Activated naive CD4-positive, alpha-beta T cell treated with anti-CD3 and anti-CD28 coated beads, Interleukin-2, amount 50 U/mL, for 24 hours (primary cell): ENCODE results near the gene GRM7.

Source experiments
- H3K27ac Mint-ChIP-seq: one replicate; pipeline ENCODE4 v1.8.0; 2021; ENCODE audit warnings: mild to moderate bottlenecking, mixed read lengths
- H3K27me3 Mint-ChIP-seq: one replicate; pipeline ENCODE4 v1.8.0; 2021; ENCODE audit warnings: mixed read lengths
- H3K36me3 Mint-ChIP-seq: one replicate; pipeline ENCODE4 v1.8.0; 2021; ENCODE audit warnings: mixed read lengths
- H3K4me1 Mint-ChIP-seq: one replicate; pipeline ENCODE4 v1.8.0; 2021; ENCODE audit warnings: mixed read lengths
- H3K4me3 Mint-ChIP-seq: one replicate; pipeline ENCODE4 v1.8.0; 2021; ENCODE audit warnings: mild to moderate bottlenecking, mixed read lengths
- H3K9me3 Mint-ChIP-seq: one replicate; pipeline ENCODE4 v1.8.0; 2021; ENCODE audit warnings: mixed read lengths

Gene GRM7

DNA sequence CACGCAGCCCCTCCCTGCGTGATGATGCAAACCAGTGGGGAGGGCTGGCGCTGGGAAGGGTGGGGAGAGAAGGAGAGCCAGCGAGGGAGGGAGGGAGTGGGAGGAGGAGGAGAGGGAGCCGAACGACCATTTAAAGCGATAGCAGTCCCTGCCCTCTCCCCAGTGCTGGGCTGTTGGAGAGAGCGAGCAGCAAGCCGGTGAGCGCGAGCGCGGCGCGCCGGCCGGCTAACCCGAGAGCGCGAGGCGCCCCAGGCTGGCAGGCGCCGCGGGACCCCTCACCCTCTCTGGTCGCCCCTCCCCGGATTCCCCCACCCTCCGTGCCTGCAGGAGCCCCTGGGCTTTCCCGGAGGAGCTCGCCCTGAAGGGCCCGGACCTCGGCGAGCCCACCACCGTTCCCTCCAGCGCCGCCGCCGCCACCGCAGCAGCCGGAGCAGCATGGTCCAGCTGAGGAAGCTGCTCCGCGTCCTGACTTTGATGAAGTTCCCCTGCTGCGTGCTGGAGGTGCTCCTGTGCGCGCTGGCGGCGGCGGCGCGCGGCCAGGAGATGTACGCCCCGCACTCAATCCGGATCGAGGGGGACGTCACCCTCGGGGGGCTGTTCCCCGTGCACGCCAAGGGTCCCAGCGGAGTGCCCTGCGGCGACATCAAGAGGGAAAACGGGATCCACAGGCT, at the start of gene GRM7:
GRM7 (plus strand) TSS at position 162 of the 671 bp plus-strand sequence.
- H3K9me3 Mint-ChIP-seq: no peaks in the 10 kb centered on the region
- peaks cover 22% of the 10 kb centered on the region for H3K27me3 Mint-ChIP-seq
- H3K4me3 Mint-ChIP-seq: no peak within 1 kb of the TSS
- H3K27ac Mint-ChIP-seq: no peak within 1 kb of the TSS
- no peaks in the 10 kb centered on the region for H3K36me3 Mint-ChIP-seq
- no peaks in the 10 kb centered on the region for H3K4me1 Mint-ChIP-seq

DNA sequence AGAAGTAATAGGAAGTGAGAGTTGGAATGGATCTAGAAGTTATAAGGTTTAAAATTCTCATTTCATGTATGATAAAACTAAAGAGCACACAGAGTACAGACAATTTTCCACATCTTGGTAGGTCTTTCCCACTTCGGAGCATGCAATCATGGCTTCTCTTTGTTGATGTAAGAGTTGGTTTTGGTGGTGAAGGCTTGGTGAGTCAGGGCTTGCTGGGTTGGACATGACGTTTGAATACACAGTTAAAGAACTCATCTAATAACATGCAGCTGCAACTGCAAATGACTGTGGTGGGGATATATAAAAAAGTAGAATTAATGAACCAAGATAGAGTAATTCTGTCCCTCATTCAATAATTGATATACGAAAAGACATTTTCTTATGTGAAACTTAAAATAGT, 39.5 kb upstream of the GRM7 start:
- Mint-ChIP-seq H3K27ac (no peak overlapping the region), H3K27me3 (no peaks in the 10 kb centered on the region), H3K36me3 (no peaks in the 10 kb centered on the region), H3K4me3 (no peak overlapping the region), H3K4me1 (no peaks in the 10 kb centered on the region), H3K9me3 (no peaks in the 10 kb centered on the region)

DNA sequence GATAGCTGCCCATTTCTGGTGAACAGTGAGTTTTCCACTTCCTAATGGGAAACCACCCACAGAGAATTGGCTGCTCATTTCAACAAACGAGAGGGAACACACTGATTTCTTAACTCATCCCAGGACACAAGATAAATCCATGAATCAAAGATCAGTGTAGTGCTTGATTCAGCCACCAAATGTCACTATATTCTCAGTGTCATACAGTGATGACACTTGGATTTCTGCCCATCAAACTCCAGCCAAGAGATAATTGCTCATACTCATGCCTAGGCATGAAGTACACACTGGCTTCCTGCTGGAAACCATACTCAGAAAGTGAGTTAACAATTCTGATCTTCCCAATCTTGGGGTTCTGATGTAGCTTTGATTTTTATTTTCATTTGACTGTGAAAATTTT, 35.4 kb upstream of the GRM7 start:
- Mint-ChIP-seq H3K27ac (no peak overlapping the region), H3K4me3 (no peak overlapping the region), H3K9me3 (peaks cover 5% of the 10 kb centered on the region), H3K36me3 (no peaks in the 10 kb centered on the region), H3K4me1 (no peaks in the 10 kb centered on the region), H3K27me3 (no peaks in the 10 kb centered on the region)

DNA sequence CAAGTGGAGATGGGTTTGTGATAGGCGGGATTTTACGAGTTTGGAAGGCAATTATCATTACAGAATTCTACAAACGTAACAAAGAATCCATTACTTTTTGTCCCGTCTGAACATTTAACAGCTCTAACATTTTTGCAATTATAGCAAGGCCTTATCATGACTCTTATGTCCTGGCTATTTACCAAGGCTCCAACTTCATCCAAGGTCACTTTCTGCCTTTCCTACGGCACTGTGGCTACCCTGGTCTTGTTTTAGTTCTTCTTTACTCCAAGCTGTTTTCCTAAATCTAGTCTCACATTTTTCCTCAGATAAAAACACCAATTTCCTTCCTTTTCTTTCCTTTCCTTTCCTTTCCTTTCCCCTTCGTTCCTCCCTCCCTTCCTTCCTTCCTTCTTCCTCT, 33.5 kb upstream of the GRM7 start:
- Mint-ChIP-seq H3K4me1 (no peaks in the 10 kb centered on the region), H3K27me3 (no peaks in the 10 kb centered on the region), H3K36me3 (no peaks in the 10 kb centered on the region), H3K9me3 (peaks cover 5% of the 10 kb centered on the region), H3K27ac (no peak overlapping the region), H3K4me3 (no peak overlapping the region)

DNA sequence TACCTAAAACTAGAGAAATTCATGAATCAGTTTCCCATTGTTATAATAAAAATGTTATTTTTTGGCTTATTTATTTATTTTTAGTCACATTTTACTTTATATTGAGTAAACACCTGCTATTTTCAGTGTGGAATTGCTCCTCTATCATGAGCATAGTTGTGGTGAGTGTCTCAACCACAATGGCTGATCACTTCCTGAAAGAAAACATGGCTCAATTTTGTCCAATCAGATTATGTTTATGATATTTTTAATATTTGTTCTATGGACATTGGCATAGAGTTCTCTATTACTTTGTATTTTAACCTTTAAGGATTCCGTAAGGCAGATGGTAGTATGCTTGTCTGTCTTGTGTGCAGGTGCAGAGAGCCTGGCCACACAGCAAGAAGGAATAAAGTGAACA, 16.2 kb upstream of the GRM7 start:
- Mint-ChIP-seq H3K27ac (no peak overlapping the region), H3K27me3 (no peaks in the 10 kb centered on the region), H3K9me3 (peaks cover 8% of the 10 kb centered on the region), H3K36me3 (no peaks in the 10 kb centered on the region), H3K4me1 (no peaks in the 10 kb centered on the region), H3K4me3 (no peak overlapping the region)

DNA sequence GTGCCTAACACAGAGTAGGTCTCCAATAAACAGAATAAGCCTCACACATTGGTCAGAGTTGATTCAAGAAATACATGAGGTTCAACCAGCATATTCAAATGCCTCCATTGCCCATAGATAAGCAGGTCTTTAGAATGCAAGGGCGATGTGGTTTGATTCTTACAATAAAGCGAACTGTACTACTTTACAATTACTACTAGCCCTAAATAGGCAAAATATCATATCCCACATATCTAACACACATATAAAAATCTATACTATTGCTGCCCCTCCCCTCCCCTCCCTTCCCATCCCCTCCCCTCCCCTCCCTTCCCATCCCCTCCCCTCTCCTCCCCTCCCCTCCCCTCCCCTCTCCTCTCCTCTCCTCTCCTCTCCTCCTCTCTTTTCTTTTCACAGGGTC, 6.7 kb upstream of the GRM7 start:
- Mint-ChIP-seq H3K27ac (no peak overlapping the region), H3K4me3 (no peak overlapping the region), H3K9me3 (no peaks in the 10 kb centered on the region), H3K36me3 (no peaks in the 10 kb centered on the region), H3K27me3 (peaks cover 3% of the 10 kb centered on the region), H3K4me1 (no peaks in the 10 kb centered on the region)

DNA sequence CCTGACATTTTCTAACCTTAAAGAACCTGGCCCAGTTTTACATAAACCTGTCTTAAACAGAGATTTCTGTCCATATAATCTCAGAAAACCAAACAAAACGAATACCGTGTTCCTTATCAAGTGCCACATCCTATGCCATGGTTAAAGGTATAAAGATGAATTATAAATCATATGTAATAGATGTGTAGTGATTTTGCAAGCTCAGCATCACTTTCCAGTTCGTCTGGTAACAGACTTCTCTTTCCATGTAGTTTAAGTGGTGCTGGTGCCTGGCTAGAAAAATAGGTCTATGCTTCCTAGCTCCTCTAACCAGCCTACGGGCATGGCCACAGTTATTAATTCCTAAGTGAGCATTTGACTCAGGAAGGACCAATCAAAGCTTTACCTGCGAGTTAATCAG, 3.4 kb upstream of the GRM7 start:
- Mint-ChIP-seq H3K9me3 (no peaks in the 10 kb centered on the region), H3K4me1 (no peaks in the 10 kb centered on the region), H3K36me3 (no peaks in the 10 kb centered on the region), H3K4me3 (no peak overlapping the region), H3K27me3 (peaks cover 6% of the 10 kb centered on the region), H3K27ac (no peak overlapping the region)

DNA sequence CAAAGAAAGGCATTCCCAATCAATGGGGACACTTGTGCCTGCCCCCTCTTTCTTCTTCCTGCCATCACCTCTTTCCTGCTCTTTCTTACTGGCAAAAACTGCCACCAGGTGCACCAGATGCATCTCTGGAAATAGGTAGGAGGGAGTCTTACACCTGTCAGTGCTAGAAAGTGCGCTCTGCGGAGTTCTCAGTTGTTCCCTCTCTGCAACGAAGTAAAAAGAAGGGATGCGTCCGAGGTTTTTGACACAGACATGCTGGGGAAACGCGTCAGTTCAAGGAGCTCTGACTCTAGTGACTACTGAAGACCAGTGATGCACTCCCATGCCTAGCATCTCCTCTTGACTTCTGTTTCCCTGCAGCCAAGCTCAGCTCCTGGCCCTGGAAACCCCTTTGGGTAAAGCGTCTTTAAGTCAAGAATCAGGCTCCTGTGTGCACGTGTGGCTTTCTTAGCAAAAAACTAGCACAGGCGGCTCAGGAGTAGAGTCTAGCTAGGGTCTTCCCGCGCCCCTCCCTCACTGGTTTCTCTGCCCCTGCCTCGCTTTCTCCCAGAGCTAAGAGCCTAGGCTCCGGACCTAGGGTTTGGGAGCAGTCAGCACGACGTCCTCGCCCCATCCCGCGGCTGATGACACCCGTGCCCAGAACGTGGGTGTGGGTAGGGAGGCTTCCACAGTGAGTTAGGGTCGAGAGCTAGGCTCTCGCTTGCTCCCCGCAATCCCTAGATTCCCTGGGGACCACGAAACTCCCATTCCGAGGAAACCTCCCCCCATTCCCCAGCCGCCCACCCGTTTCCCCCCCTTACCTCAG, 564 bp upstream of the GRM7 start:
- H3K27me3 Mint-ChIP-seq: peaks cover 22% of the 10 kb centered on the region
- no peaks in the 10 kb centered on the region for H3K9me3 Mint-ChIP-seq

DNA sequence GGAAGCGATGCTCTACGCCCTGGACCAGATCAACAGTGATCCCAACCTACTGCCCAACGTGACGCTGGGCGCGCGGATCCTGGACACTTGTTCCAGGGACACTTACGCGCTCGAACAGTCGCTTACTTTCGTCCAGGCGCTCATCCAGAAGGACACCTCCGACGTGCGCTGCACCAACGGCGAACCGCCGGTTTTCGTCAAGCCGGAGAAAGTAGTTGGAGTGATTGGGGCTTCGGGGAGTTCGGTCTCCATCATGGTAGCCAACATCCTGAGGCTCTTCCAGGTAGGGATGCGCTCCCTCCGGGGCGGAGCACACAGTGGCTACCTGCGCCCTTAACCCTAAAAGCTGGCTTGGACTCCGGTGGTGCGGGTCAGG, 698 bp downstream of the GRM7 start:
- H3K4me3 Mint-ChIP-seq: no peak overlapping the region
- H3K27ac Mint-ChIP-seq: no peak overlapping the region
- no peaks in the 10 kb centered on the region for H3K36me3 Mint-ChIP-seq

More for the DNA sequence above, 564 bp upstream of the GRM7 start:
- H3K36me3 Mint-ChIP-seq: no peaks in the 10 kb centered on the region
- H3K4me1 Mint-ChIP-seq: no peaks in the 10 kb centered on the region
- no peak overlapping the region for H3K4me3 Mint-ChIP-seq
- no peak overlapping the region for H3K27ac Mint-ChIP-seq

DNA sequence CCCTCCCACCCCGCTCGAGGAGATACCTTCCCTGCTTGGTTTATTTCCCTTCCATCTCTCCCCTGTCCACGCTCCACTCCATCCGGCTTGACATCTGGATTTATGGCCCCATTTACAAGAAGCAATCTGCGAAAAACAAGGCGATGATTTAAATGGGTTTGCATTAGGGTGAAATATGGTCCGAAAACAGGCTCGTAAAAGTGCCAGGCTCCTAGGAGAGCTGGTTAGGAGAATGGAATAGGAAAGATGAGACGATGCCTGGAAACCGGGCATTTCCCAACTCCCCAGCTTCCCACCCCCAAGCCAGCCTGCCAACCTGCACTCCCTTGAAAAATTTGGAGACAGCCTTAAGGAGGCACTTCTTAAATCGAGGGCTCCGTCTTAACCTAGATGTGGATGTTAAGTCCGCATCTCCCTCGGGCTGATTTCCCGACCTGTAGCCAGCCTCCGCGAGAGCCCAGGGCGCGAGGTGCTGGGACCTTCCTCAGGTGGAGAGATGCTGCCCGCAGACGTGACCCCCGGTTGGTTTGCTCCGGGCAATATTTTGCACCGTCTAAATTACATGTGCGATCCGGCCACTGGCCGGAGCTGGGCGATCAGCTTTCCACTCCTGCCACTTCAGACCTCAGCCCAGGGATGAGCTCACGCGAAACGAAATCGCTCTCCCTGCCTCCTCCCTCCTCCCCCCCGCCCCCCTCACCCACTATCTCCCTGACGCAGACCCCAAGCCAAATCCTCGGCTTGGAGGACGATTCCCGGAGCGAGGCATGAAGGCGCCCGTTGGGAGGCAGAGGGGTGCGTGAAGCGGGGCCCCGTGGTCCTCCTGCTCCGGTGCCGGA, 1.3 kb downstream of the GRM7 start:
- no peaks in the 10 kb centered on the region for H3K36me3 Mint-ChIP-seq
- no peaks in the 10 kb centered on the region for H3K4me1 Mint-ChIP-seq
- H3K27me3 Mint-ChIP-seq: peaks cover 22% of the 10 kb centered on the region
- H3K9me3 Mint-ChIP-seq: no peaks in the 10 kb centered on the region
- no peak overlapping the region for H3K27ac Mint-ChIP-seq
- H3K4me3 Mint-ChIP-seq: no peak overlapping the region

More for the DNA sequence above, 698 bp downstream of the GRM7 start:
- H3K4me1 Mint-ChIP-seq: no peaks in the 10 kb centered on the region
- peaks cover 22% of the 10 kb centered on the region for H3K27me3 Mint-ChIP-seq
- no peaks in the 10 kb centered on the region for H3K9me3 Mint-ChIP-seq

DNA sequence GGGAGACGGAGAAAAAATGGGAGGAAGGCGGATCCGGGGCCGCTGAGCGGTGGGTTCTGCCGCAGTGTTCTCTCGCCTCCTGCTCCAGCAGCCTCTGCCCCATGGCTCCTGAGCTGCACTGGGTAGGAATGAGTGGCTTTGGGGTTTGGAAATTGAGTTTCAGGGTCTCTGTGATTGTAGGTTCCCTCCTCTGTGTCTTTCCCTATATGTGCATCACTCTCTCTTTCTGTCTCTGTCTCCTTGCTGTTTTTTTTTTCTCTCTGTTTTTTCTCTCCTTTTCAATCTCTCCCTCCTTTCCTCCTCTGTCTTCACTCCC, 1.9 kb downstream of the GRM7 start:
- no peaks in the 10 kb centered on the region for H3K4me1 Mint-ChIP-seq
- H3K27me3 Mint-ChIP-seq: peaks cover 22% of the 10 kb centered on the region
- H3K27ac Mint-ChIP-seq: no peak overlapping the region
- H3K9me3 Mint-ChIP-seq: no peaks in the 10 kb centered on the region
- no peaks in the 10 kb centered on the region for H3K36me3 Mint-ChIP-seq
- H3K4me3 Mint-ChIP-seq: no peak overlapping the region

DNA sequence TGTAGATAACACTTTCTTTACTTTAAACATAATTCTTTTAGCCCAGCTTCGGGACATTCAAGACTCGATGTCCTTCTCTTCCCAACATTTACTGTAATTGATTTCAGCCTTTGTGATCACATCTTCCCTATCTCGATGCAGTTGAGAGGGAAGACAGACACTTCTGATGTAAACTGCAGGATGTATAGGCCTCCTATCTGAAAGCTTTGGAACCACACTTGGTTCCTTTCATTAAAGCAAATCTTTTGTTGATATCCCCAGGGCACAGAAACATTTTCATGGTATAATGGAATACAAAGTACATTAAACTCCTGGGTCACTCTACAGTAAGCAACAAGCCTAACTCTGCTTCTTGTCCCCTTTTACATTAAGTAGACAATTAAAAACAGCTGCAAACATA, 6.4 kb downstream of the GRM7 start:
- H3K4me3 Mint-ChIP-seq: no peak overlapping the region

DNA sequence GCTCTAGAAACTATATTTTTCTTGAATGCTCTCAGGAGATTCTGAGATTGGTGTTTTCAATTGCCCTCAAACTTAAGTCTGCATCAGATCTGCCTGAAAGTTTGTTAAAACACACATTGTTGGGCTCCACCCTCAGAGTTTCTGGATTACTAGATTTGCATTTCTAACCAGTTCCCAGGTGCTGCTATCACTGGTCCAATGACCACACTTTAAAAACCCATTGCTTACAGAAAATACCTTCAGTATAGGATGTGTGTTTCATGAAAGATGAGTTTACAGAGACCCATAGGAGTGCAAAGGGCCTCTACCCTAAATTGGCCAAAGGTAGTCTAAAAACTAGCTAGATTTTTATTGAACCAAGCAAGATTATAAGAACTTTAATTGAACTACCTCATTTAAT, 17.8 kb downstream of the GRM7 start:
- Mint-ChIP-seq H3K9me3 (no peaks in the 10 kb centered on the region), H3K4me3 (no peak overlapping the region)

More for the DNA sequence above, 6.4 kb downstream of the GRM7 start:
- Mint-ChIP-seq H3K36me3 (no peaks in the 10 kb centered on the region), H3K9me3 (no peaks in the 10 kb centered on the region), H3K4me1 (no peaks in the 10 kb centered on the region), H3K27me3 (peaks cover 16% of the 10 kb centered on the region), H3K27ac (no peak overlapping the region)

DNA sequence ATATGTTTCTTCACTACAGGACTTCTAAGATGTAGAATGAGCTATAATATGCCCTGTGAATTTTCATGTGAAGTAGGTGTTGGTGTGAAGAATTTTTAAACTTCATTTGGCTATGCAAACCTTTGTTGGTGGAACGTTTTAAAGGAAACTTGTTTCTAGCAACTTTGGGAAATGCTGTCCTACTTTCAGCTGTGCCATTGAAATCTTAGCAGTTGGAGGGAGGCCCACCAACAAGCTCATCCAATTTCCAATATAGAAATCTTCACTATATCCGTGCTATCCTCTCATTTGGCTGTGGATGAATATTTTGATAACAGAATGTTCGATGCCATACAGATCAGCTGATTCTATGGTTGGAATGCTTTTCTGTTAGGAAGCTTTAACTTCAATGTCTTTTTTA, 51.3 kb downstream of the GRM7 start:
- no peaks in the 10 kb centered on the region for H3K27me3 Mint-ChIP-seq
- H3K36me3 Mint-ChIP-seq: no peaks in the 10 kb centered on the region
- H3K4me1 Mint-ChIP-seq: no peaks in the 10 kb centered on the region

More for the DNA sequence above, 17.8 kb downstream of the GRM7 start:
- no peak overlapping the region for H3K27ac Mint-ChIP-seq
- H3K27me3 Mint-ChIP-seq: no peaks in the 10 kb centered on the region
- no peaks in the 10 kb centered on the region for H3K4me1 Mint-ChIP-seq
- H3K36me3 Mint-ChIP-seq: no peaks in the 10 kb centered on the region

DNA sequence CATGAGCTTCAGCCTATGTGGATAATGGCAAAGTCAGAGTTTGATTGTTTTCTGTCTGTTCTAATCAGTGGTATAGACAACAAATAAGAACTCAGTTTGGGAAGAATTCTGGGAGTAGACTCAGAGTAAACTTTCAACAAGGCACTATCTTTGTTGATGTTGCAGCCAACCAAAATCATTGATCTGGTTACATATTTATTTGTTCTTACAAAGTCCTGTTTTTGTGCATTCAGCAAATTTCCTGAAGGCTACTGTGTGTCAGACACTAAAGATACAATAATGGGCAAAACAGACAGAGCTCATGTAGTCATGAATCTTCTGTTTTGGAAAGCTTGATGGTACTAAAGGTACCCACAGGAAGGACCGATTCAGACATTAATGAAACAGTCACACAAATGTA, 55.0 kb downstream of the GRM7 start:
- no peak overlapping the region for H3K27ac Mint-ChIP-seq
- H3K27me3 Mint-ChIP-seq: no peaks in the 10 kb centered on the region
- H3K4me3 Mint-ChIP-seq: no peak overlapping the region
- H3K9me3 Mint-ChIP-seq: no peaks in the 10 kb centered on the region
- no peaks in the 10 kb centered on the region for H3K36me3 Mint-ChIP-seq
- H3K4me1 Mint-ChIP-seq: no peaks in the 10 kb centered on the region

More for the DNA sequence above, 51.3 kb downstream of the GRM7 start:
- Mint-ChIP-seq H3K27ac (no peak overlapping the region), H3K4me3 (no peak overlapping the region), H3K9me3 (peaks cover 5% of the 10 kb centered on the region)

DNA sequence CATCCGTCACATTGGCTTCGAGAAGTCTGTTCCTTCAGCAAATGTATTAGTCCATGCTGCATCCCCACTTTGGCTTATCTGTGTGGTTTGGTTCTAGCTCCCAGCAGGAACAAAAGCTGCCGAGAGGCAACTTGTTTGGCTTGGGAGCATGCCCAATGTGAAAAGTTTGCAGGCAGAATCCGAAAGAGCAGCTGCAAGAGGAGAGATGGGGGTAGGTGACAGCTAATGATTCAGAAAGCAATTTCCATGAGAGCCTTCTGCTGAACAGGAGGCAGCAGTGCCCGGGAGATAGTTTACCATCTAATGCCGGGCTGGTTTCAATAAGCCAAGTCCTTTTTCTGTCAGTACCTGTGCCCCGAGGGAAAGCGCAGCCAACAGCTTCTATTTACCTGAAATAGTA, 60.2 kb downstream of the GRM7 start:
- H3K9me3 Mint-ChIP-seq: no peaks in the 10 kb centered on the region

More for the DNA sequence above, 60.2 kb downstream of the GRM7 start:
- Mint-ChIP-seq H3K4me3 (no peak overlapping the region), H3K36me3 (no peaks in the 10 kb centered on the region), H3K27ac (no peak overlapping the region), H3K27me3 (no peaks in the 10 kb centered on the region), H3K4me1 (no peaks in the 10 kb centered on the region)
